ENCODE measurements around the gene ZG16.

DNA sequence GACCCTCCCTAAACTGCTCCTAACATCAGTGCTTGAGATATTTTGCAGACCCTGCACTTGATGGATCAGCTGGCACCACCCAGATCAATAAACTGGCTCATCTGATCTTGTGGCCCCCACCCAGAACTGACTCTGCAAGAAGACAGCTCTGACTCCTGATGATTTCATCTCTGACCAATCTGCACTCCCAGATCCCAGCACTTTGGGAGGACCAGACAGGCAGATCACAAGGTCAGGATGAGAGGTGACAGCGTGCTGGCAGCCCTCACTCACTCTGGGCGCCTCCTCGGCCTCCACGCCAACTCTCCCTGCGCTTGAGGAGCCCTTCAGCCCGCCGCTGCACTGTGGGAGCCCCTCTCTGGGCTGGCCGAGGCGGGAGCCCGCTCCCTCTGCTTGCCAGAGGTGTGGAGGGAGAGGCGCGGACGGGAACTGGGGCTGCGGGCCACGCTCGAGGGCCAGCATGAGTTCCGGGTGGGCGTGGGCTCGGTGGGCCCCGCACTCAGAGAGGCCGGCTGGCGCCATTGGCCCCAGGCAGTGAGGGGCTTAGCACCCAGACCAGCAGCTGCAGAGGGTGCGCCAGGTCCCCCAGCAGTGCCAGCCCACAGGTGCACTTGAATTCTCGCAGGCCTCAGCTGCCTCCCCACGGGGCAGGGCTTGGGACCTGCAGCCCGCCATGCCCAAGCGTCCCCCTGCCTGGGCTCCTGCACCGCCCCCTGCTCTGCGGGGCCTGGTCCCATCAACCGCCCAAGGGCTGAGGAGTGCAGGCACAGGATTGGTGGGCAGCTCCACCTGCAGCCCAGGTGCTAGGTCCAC, 29.9 kb upstream of the ZG16 start:
- TF ChIP-seq JUND (IDR thresholded peaks at IDR 0.05) (no peak), CTCF (IDR thresholded peaks at IDR 0.05 in 2 of 3, conservative IDR thresholded peaks at IDR 0.05 in 1 of 3; ENCODE audit: borderline replicate concordance in 1 of 3, insufficient read depth in 1 of 3, low read depth in 2 of 3, low read length in 2 of 3) (no peak), EZH2 (IDR thresholded peaks at IDR 0.05) (no peak), ELF1 (IDR thresholded peaks at IDR 0.05; ENCODE audit: borderline replicate concordance, low read depth) (no peak), CBX3 (IDR thresholded peaks at IDR 0.05; ENCODE audit: low read depth) (no peak), EZH2phosphoT487 (IDR thresholded peaks at IDR 0.05; ENCODE audit: borderline replicate concordance) (no peak), POLR2AphosphoS5 (IDR thresholded peaks at IDR 0.05; ENCODE audit: low read depth, low read length) (no peak)
- TF ChIP-seq, protein P1, sequence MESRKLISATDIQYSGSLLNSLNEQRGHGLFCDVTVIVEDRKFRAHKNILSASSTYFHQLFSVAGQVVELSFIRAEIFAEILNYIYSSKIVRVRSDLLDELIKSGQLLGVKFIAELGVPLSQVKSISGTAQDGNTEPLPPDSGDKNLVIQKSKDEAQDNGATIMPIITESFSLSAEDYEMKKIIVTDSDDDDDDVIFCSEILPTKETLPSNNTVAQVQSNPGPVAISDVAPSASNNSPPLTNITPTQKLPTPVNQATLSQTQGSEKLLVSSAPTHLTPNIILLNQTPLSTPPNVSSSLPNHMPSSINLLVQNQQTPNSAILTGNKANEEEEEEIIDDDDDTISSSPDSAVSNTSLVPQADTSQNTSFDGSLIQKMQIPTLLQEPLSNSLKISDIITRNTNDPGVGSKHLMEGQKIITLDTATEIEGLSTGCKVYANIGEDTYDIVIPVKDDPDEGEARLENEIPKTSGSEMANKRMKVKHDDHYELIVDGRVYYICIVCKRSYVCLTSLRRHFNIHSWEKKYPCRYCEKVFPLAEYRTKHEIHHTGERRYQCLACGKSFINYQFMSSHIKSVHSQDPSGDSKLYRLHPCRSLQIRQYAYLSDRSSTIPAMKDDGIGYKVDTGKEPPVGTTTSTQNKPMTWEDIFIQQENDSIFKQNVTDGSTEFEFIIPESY (IDR thresholded peaks at IDR 0.05; ENCODE audit: extremely low read depth, insufficient replicate concordance, low read length), result no peak
